ENCODE measurements around the gene FAM222A.

The FAM222A gene

GRCh38 chr12:109739747-109740693, 26.4 kb downstream of the FAM222A start:
- no peak for DNase-seq

GRCh38 chr12:109740694-109741245, 27.1 kb downstream of the FAM222A start:
- DNase-seq: no peak

GRCh38 chr12:109741286-109741969, 27.8 kb downstream of the FAM222A start:
- no peak for DNase-seq

GRCh38 chr12:109741970-109742703, 28.5 kb downstream of the FAM222A start:
- DNase-seq: no peak

- DNase-seq: no peak
These were observed 29.7 kb downstream of the FAM222A start for GRCh38 chr12:109743076-109743910.

- no peak for DNase-seq
These were observed 30.4 kb downstream of the FAM222A start for GRCh38 chr12:109744026-109744425.

- DNase-seq: no peak
These were observed 31.6 kb downstream of the FAM222A start for GRCh38 chr12:109744986-109745942.

GRCh38 chr12:109752117-109753053, 38.8 kb downstream of the FAM222A start:
- DNase-seq: no peak

GRCh38 chr12:109753054-109753401, 39.4 kb downstream of the FAM222A start:
- DNase-seq: no peak

GRCh38 chr12:109753959-109754358, 40.3 kb downstream of the FAM222A start:
- DNase-seq: no peak

- no peak for DNase-seq
These were observed 42.8 kb downstream of the FAM222A start for GRCh38 chr12:109756457-109756856.

GRCh38 chr12:109757671-109758265, 44.1 kb downstream of the FAM222A start:
- no peak for DNase-seq

- no peak for DNase-seq
These were observed 45.1 kb downstream of the FAM222A start for GRCh38 chr12:109758426-109759420.

- DNase-seq: no peak
These were observed 46.0 kb downstream of the FAM222A start for GRCh38 chr12:109759595-109759994.

- no peak for DNase-seq
These were observed 46.7 kb downstream of the FAM222A start for GRCh38 chr12:109760031-109760929.

- no peak for DNase-seq
These were observed 47.6 kb downstream of the FAM222A start for GRCh38 chr12:109760930-109761921.

Measured in cortex of kidney (tissue), 1 donor.